Measurements from ENCODE around the gene ARAP2. TPM values are rescaled to one million over a fixed set of nuclear protein-coding genes. Genes with fewer than 3 reads are reported as not detected.

ARAP2 gene
- total and polyA plus RNA-seq, 9 donors: 0.76 to 77.3 (median 5.9) TPM

DNA sequence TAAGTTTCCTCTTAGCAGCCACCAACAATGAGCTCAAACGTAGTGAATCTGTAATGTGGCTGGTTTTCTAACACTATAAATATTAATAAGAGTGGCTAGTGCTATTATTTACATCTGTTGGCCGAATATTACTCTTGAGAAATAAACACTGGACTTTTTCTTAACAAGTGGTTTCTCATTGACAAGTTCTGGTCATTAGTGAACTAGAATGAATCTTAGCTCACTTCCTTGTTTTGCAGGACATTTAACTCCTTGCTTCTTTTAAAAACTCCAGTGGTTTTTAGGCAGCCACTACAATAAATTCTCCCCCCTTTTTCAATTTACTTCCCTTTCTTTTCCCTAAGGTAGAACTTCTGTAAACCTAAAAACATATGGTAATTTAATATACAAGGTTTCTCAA is 177.2 kb downstream of the ARAP2 start:
- 36 to 47% (median 38%) methylated on average over 2 of the region's 2 CpGs for WGBS, 3 donors
- intact Hi-C loops (cut with DNase I): no loop called here
- H3K27ac ChIP-seq: no peak overlapping the region
- DNase-seq: no peak
- no peaks in the 10 kb centered on the region for H3K36me3 ChIP-seq
- H3K27me3 ChIP-seq: no peaks in the 10 kb centered on the region
- H3K4me3 ChIP-seq: no peak overlapping the region
- TF ChIP-seq EP300 (IDR thresholded peaks at IDR 0.05) (no peak), POLR2A (IDR thresholded peaks at IDR 0.05) (no peak)
- TF ChIP-seq, protein P1, sequence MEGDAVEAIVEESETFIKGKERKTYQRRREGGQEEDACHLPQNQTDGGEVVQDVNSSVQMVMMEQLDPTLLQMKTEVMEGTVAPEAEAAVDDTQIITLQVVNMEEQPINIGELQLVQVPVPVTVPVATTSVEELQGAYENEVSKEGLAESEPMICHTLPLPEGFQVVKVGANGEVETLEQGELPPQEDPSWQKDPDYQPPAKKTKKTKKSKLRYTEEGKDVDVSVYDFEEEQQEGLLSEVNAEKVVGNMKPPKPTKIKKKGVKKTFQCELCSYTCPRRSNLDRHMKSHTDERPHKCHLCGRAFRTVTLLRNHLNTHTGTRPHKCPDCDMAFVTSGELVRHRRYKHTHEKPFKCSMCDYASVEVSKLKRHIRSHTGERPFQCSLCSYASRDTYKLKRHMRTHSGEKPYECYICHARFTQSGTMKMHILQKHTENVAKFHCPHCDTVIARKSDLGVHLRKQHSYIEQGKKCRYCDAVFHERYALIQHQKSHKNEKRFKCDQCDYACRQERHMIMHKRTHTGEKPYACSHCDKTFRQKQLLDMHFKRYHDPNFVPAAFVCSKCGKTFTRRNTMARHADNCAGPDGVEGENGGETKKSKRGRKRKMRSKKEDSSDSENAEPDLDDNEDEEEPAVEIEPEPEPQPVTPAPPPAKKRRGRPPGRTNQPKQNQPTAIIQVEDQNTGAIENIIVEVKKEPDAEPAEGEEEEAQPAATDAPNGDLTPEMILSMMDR (IDR thresholded peaks at IDR 0.05): no peak
- no peaks in the 10 kb centered on the region for H3K9me3 ChIP-seq
- no peaks in the 10 kb centered on the region for H3K4me1 ChIP-seq (ENCODE audit: insufficient read depth)

DNA sequence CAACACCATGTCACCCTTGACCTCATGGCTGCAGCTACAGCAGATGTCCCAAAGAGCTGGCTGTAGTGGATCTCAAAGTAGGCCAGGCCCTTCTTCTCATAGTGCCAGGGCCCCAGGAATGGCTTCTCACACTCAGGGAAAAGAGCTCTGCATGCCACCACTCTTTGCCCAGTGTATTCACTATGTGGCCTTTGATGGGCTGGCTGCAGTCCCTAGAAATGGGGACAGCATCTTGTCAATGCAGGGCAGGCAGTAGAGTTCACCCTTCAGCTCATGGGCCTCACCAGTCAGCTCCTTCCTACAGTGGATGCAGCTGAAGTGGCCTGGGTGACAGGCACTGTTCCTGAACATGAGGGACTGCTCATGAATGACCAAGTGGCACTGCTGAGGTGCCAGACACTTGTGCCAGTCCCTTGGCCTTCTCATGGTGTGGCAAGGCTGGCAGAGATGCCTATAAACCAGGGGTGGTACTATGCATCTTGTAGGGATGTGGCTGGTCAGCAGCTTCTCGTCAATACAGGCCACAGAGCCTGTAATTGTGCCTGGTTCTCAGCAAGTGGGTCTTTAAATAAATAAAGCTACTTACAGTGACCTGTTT is 178.9 kb downstream of the ARAP2 start:
- intact Hi-C loops (cut with DNase I): no loop called here
- WGBS, 3 donors: 69 to 90% (median 73%) methylated on average over 1 of the region's 1 CpG
- TF ChIP-seq POLR2A (IDR thresholded peaks at IDR 0.05) (no peak), EP300 (IDR thresholded peaks at IDR 0.05) (no peak)
- TF ChIP-seq, protein P1 (IDR thresholded peaks at IDR 0.05): no peak

GRCh38 chr4:36064117-36064516 is 180.2 kb downstream of the ARAP2 start:
- no peaks in the 10 kb centered on the region for H3K9me3 ChIP-seq
- no peak overlapping the region for H3K4me3 ChIP-seq
- no peaks in the 10 kb centered on the region for H3K27me3 ChIP-seq
- no peaks in the 10 kb centered on the region for H3K4me1 ChIP-seq (ENCODE audit: insufficient read depth)
- no peak for DNase-seq
- H3K36me3 ChIP-seq: no peaks in the 10 kb centered on the region
- TF ChIP-seq, protein P1 (IDR thresholded peaks at IDR 0.05): no peak
- TF ChIP-seq POLR2A (IDR thresholded peaks at IDR 0.05): no peak
- TF ChIP-seq EP300 (IDR thresholded peaks at IDR 0.05): no peak
- intact Hi-C loops (cut with DNase I): no loop called here
- H3K27ac ChIP-seq: no peak overlapping the region

More for the DNA sequence above, 178.9 kb downstream of the ARAP2 start:
- H3K4me1 ChIP-seq (ENCODE audit: insufficient read depth): no peaks in the 10 kb centered on the region
- H3K9me3 ChIP-seq: no peaks in the 10 kb centered on the region
- no peaks in the 10 kb centered on the region for H3K27me3 ChIP-seq
- no peak for DNase-seq
- H3K36me3 ChIP-seq: no peaks in the 10 kb centered on the region
- no peak overlapping the region for H3K4me3 ChIP-seq
- H3K27ac ChIP-seq: no peak overlapping the region

DNA sequence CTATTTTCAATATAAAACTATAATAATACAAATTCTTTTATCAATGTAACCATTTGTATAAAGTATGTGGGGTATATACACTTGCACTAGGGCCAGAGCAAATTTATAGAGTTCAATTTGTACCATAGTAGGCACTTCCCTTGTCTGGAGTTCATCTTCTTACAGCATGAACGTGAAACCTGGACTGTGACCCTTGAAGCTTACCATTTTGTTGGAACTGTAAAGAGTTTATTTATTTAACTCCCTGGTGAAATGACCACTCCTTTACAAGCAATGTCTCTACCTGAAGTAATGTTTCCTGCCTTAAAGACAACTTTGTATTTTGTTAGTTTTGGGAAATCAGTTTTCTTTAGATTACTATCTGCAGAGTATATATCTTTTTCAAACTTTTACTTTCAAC is 188.2 kb downstream of the ARAP2 start:
- Histone ChIP-seq H3K36me3 (no peaks in the 10 kb centered on the region), H3K27ac (no peak overlapping the region), H3K4me1 (ENCODE audit: insufficient read depth) (no peaks in the 10 kb centered on the region), H3K9me3 (no peaks in the 10 kb centered on the region), H3K4me3 (no peak overlapping the region), H3K27me3 (no peaks in the 10 kb centered on the region)
- no peak for DNase-seq
- TF ChIP-seq, protein P1 (IDR thresholded peaks at IDR 0.05): no peak
- TF ChIP-seq EP300 (IDR thresholded peaks at IDR 0.05) (no peak), POLR2A (IDR thresholded peaks at IDR 0.05) (no peak)
- 70 to 79% (median 75%) methylated on average over 1 of the region's 1 CpG for WGBS, 3 donors
- intact Hi-C loops (cut with DNase I): no loop called here
